ENCODE measurements around the gene SNN.

DNA sequence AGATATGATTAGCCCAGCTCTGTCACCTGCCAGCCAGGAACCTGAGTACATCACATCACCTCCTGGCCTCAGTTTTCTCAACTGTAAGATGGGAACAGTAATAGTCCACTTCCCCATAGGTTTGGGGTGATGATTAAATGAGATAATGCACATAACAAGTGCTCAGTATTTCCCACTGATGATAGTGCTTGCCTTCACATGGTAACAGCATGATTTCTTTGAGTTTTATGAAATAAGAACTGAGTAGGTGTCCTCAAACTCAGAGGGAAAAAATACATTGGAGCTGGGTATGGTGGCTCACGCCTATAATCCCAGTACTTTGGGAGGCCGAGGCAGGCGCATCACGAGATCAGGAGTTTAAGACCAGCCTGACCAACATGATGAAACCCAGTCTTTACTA is 30.1 kb upstream of the SNN start:
- TF ChIP-seq, protein P1, sequence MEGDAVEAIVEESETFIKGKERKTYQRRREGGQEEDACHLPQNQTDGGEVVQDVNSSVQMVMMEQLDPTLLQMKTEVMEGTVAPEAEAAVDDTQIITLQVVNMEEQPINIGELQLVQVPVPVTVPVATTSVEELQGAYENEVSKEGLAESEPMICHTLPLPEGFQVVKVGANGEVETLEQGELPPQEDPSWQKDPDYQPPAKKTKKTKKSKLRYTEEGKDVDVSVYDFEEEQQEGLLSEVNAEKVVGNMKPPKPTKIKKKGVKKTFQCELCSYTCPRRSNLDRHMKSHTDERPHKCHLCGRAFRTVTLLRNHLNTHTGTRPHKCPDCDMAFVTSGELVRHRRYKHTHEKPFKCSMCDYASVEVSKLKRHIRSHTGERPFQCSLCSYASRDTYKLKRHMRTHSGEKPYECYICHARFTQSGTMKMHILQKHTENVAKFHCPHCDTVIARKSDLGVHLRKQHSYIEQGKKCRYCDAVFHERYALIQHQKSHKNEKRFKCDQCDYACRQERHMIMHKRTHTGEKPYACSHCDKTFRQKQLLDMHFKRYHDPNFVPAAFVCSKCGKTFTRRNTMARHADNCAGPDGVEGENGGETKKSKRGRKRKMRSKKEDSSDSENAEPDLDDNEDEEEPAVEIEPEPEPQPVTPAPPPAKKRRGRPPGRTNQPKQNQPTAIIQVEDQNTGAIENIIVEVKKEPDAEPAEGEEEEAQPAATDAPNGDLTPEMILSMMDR (IDR thresholded peaks at IDR 0.05): no peak
- TF ChIP-seq POLR2AphosphoS5 (IDR thresholded peaks at IDR 0.05; ENCODE audit: low read depth, low read length): no peak
- no peak for TF ChIP-seq SIN3A (IDR thresholded peaks at IDR 0.05; ENCODE audit: borderline replicate concordance, insufficient read depth, low read depth, low read length)
- TF ChIP-seq REST (IDR thresholded peaks at IDR 0.05; ENCODE audit: insufficient read depth in 1 of 2, low read depth in 2 of 2, low read length in 1 of 2): no peak
